BE2C (cell line): ENCODE measurements around the gene COL13A1.
A peak's percentile ranks its signal among the peaks of the same experiment; 100 is the strongest.

Experiments used
- DNase-seq: peaks from one replicate; pipeline ENCODE4 v3.0.0-alpha.2; 2020
- H3K27me3 ChIP-seq: fragments of 250-450 bp; sonication (Bioruptor Pico); 2 replicates; pipeline ENCODE4 v1.5.1; 2020; ENCODE audit warnings: mild to moderate bottlenecking
- H3K36me3 ChIP-seq: fragments of 250-450 bp; sonication (Bioruptor Pico); 2 replicates; pipeline ENCODE4 v1.5.1; 2020; ENCODE audit warnings: mild to moderate bottlenecking
- H3K4me1 ChIP-seq: fragments of 250-450 bp; sonication (Bioruptor Pico); 2 replicates; pipeline ENCODE4 v1.5.1; 2020
- H3K4me3 ChIP-seq: 2 replicates; pipeline ENCODE4 v1.5.1; 2011; ENCODE audit warnings: low read depth, low read length
- H3K9me3 ChIP-seq: fragments of 250-450 bp; sonication (Bioruptor Pico); 2 replicates; pipeline ENCODE4 v1.5.1; 2020
- CTCF ChIP-seq: IDR thresholded peaks from 2 replicates; pipeline ENCODE4 v1.5.1; 2012; ENCODE audit warnings: mild to moderate bottlenecking, low read depth, low read length

COL13A1 gene

GRCh38 chr10:69794673-69795072, 7.0 kb upstream of the COL13A1 start:
- no peak for DNase-seq
- TF ChIP-seq CTCF = no peak
- Histone ChIP-seq H3K36me3 (no peaks in the 10 kb centered on the region), H3K4me3 (no peak overlapping the region), H3K9me3 (no peaks in the 10 kb centered on the region; the same call in 1 of the 2 replicates), H3K4me1 (no peaks in the 10 kb centered on the region), H3K27me3 (no peaks in the 10 kb centered on the region)

DNA sequence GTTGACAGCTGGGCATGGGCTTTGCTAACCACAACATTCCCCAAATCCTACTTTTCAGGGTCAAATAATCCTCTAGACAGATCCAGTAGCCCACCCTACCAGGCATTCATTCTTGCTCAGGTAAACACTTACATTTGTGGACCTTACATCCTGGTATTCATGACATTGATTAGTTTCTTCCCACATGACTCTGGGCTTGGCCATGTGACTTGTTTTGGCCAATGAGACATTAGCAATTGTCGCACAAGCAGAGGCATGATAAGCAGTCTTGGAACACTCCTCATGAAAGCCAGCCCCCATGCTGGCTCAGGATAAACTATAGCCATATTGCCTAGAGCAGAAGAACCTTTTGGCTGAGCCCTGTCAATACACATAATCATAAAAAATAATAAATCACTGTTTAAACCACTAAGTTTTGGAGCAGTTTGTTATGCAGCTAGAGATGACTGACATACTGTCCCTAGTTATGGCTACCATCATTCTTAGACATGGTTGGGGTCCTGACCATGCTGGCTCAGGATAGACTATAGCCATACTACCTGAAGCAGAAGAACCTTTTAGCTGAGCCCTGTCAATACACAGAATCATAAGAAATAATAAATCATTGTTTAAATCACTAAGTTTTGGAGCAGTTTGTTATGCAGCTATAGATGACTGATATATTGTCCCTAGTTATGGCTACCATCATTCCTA, 6.3 kb upstream of the COL13A1 start:
- Histone ChIP-seq H3K4me1 (no peaks in the 10 kb centered on the region), H3K9me3 (no peaks in the 10 kb centered on the region; the same call in 1 of the 2 replicates), H3K36me3 (no peaks in the 10 kb centered on the region), H3K4me3 (no peak overlapping the region), H3K27me3 (no peaks in the 10 kb centered on the region)
- TF ChIP-seq CTCF = no peak
- DNase-seq = no peak

DNA sequence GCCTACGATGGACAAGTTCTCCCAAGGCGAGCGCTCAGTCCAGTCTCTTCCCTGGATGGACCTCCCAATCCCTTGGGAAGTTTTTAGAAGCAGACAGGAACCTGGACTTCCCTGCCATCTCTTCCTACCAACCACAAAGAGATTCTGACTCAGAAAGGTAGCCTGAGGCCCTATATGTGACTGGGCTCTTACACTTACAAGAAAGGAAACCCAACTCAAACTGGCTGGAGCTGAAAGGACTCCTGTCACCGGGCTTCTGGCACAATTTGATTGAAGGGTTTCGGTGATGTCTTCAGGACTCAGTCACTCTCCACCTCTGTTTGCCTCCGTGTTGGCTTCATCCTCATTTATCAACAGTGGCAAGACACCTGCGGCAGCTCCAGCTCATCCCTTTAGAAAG, 3.7 kb upstream of the COL13A1 start:
- TF ChIP-seq CTCF = no peak
- H3K4me3 ChIP-seq = no peak overlapping the region
- no peaks in the 10 kb centered on the region for H3K4me1 ChIP-seq
- H3K27me3 ChIP-seq = peaks cover 24% of the 10 kb centered on the region
- H3K9me3 ChIP-seq = no peaks in the 10 kb centered on the region; the same call in 1 of the 2 replicates
- no peaks in the 10 kb centered on the region for H3K36me3 ChIP-seq
- DNase-seq = no peak

GRCh38 chr10:69800109-69800508, 1.6 kb upstream of the COL13A1 start:
- TF ChIP-seq CTCF = peak; percentile 89
- peak; percentile 70 for DNase-seq
- no peaks in the 10 kb centered on the region for H3K4me1 ChIP-seq
- no peaks in the 10 kb centered on the region; the same call in 1 of the 2 replicates for H3K9me3 ChIP-seq
- H3K4me3 ChIP-seq = no peak overlapping the region
- H3K36me3 ChIP-seq = no peaks in the 10 kb centered on the region
- H3K27me3 ChIP-seq = peaks cover 29% of the 10 kb centered on the region

- TF ChIP-seq CTCF = no peak
- no peak overlapping the region for H3K4me3 ChIP-seq
These were observed 1.0 kb upstream of the COL13A1 start for GRCh38 chr10:69800665-69801064.

GRCh38 chr10:69801094-69801433, 642 bp upstream of the COL13A1 start:
- peak overlapping the region; percentile 46 for H3K4me3 ChIP-seq
- no peaks in the 10 kb centered on the region for H3K36me3 ChIP-seq
- TF ChIP-seq CTCF = peak; percentile 78
- H3K4me1 ChIP-seq = no peaks in the 10 kb centered on the region
- DNase-seq = peak; percentile 71
- H3K27me3 ChIP-seq = peaks cover 29% of the 10 kb centered on the region
- no peaks in the 10 kb centered on the region for H3K9me3 ChIP-seq

More at GRCh38 chr10:69800665-69801064, 1.0 kb upstream of the COL13A1 start:
- Histone ChIP-seq H3K27me3 (peaks cover 29% of the 10 kb centered on the region), H3K36me3 (no peaks in the 10 kb centered on the region), H3K9me3 (no peaks in the 10 kb centered on the region; the same call in 1 of the 2 replicates), H3K4me1 (no peaks in the 10 kb centered on the region)
- DNase-seq = no peak
